ENCODE measurements around the gene FLCN.

The FLCN gene

GRCh38 chr17:17236295-17237025, 508 bp downstream of the FLCN start:
- Histone ChIP-seq H3K9me3 (ENCODE audit: control insufficient read depth, low read length) (no peaks in the 10 kb centered on the region), H3K4me3 (ENCODE audit: insufficient read depth, low read depth, low read length, poor library complexity, severe bottlenecking) (peak overlapping the region; percentile 93), H3K27ac (ENCODE audit: insufficient read depth, low read length, poor library complexity, severe bottlenecking) (peak overlapping the region; percentile 98), H3K27me3 (replicated peaks; ENCODE audit: control insufficient read depth, insufficient read depth, low read length, poor library complexity, severe bottlenecking) (no peaks in the 10 kb centered on the region), H3K36me3 (ENCODE audit: control insufficient read depth, insufficient read depth, low read length) (peaks cover 8% of the 10 kb centered on the region), H3K4me1 (ENCODE audit: control insufficient read depth, insufficient read depth, low read length, poor library complexity, severe bottlenecking) (peaks cover 16% of the 10 kb centered on the region)
- DNase-seq = no peak

GRCh38 chr17:17235212-17236174, 1.5 kb downstream of the FLCN start:
- H3K36me3 ChIP-seq (ENCODE audit: control insufficient read depth, insufficient read depth, low read length) = peaks cover 16% of the 10 kb centered on the region
- no peak for DNase-seq
- peak overlapping the region; percentile 93 for H3K4me3 ChIP-seq (ENCODE audit: insufficient read depth, low read depth, low read length, poor library complexity, severe bottlenecking)
- H3K27ac ChIP-seq (ENCODE audit: insufficient read depth, low read length, poor library complexity, severe bottlenecking) = no peak overlapping the region
- H3K27me3 ChIP-seq (replicated peaks; ENCODE audit: control insufficient read depth, insufficient read depth, low read length, poor library complexity, severe bottlenecking) = no peaks in the 10 kb centered on the region
- H3K4me1 ChIP-seq (ENCODE audit: control insufficient read depth, insufficient read depth, low read length, poor library complexity, severe bottlenecking) = peaks cover 16% of the 10 kb centered on the region
- no peaks in the 10 kb centered on the region for H3K9me3 ChIP-seq (ENCODE audit: control insufficient read depth, low read length)

DNA sequence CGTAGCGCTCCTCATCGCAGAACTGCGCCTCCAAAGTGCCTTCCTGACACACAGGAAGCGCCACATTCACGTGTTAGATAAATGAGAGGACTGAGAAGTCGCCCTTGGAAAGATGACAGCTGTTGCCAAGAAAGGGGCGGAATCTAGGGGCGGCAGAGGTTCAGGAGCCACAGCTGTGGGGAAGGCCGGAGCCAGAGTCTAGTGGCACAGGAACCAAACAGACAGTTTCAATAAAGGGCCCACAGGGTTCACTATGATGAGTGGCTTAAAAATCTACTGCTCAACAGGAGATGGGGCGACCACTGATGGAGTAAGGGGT, 4.7 kb downstream of the FLCN start:
- peaks cover 46% of the 10 kb centered on the region for H3K36me3 ChIP-seq (ENCODE audit: control insufficient read depth, insufficient read depth, low read length)
- no peaks in the 10 kb centered on the region for H3K9me3 ChIP-seq (ENCODE audit: control insufficient read depth, low read length)
- peaks cover 13% of the 10 kb centered on the region for H3K4me1 ChIP-seq (ENCODE audit: control insufficient read depth, insufficient read depth, low read length, poor library complexity, severe bottlenecking)
- DNase-seq = no peak
- no peak overlapping the region for H3K27ac ChIP-seq (ENCODE audit: insufficient read depth, low read length, poor library complexity, severe bottlenecking)
- no peaks in the 10 kb centered on the region for H3K27me3 ChIP-seq (replicated peaks; ENCODE audit: control insufficient read depth, insufficient read depth, low read length, poor library complexity, severe bottlenecking)
- no peak overlapping the region for H3K4me3 ChIP-seq (ENCODE audit: insufficient read depth, low read depth, low read length, poor library complexity, severe bottlenecking)

- Histone ChIP-seq H3K9me3 (ENCODE audit: control insufficient read depth, low read length) (no peaks in the 10 kb centered on the region), H3K36me3 (ENCODE audit: control insufficient read depth, insufficient read depth, low read length) (peaks cover 51% of the 10 kb centered on the region), H3K4me1 (ENCODE audit: control insufficient read depth, insufficient read depth, low read length, poor library complexity, severe bottlenecking) (peaks cover 13% of the 10 kb centered on the region), H3K27me3 (replicated peaks; ENCODE audit: control insufficient read depth, insufficient read depth, low read length, poor library complexity, severe bottlenecking) (no peaks in the 10 kb centered on the region), H3K27ac (ENCODE audit: insufficient read depth, low read length, poor library complexity, severe bottlenecking) (no peak overlapping the region), H3K4me3 (ENCODE audit: insufficient read depth, low read depth, low read length, poor library complexity, severe bottlenecking) (no peak overlapping the region)
- no peak for DNase-seq
Observed at GRCh38 chr17:17231621-17232302, 5.2 kb downstream of the FLCN start.

DNA sequence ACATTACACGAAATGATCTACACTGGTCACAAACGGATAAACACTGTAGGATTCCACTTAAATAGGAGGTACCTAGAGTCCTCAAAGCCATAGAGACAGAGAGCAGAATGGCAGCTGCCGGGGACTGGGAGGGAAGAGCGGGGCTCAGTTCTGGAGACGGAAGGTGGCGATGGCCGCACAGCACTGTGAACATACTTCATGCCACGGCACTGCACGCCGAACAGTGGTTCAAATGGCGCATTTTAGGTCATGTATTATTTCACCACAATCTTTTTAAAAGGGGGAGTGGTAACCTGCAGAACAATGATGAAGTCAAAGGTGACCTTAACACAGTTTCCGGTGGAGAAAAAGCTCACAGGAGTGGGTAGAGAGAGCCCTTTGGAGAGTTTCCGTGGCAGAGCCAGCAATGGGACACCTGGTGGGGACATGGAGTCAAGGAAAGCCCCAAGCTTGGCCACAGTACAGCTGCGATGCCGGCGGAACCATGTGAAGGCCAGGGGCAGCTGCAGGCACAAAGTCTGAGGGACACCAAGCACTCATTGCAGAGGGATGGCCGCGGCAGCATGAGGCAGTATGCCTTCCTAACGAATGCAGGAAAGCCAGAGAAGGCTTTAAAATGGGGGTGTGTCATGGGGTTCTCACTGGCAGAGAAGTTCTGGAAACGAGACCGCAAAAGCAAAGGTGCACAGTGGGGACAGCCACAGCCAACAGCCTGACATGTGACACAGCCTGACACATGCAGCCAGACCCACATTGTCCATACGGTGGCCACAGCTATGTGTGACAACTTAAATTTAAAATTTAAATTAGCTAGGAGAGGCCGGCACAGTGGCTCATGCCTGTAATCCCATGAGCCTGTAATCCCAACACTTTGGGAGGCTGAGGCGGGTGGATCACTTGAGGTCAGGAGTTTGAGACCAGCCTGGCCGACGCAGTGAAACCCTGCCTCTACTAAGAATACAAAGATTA, 7.3 kb downstream of the FLCN start:
- H3K4me3 ChIP-seq (ENCODE audit: insufficient read depth, low read depth, low read length, poor library complexity, severe bottlenecking) = no peak overlapping the region
- DNase-seq = no peak
- no peaks in the 10 kb centered on the region for H3K4me1 ChIP-seq (ENCODE audit: control insufficient read depth, insufficient read depth, low read length, poor library complexity, severe bottlenecking)
- no peaks in the 10 kb centered on the region for H3K27me3 ChIP-seq (replicated peaks; ENCODE audit: control insufficient read depth, insufficient read depth, low read length, poor library complexity, severe bottlenecking)
- peaks cover 71% of the 10 kb centered on the region for H3K36me3 ChIP-seq (ENCODE audit: control insufficient read depth, insufficient read depth, low read length)
- H3K9me3 ChIP-seq (ENCODE audit: control insufficient read depth, low read length) = no peaks in the 10 kb centered on the region
- H3K27ac ChIP-seq (ENCODE audit: insufficient read depth, low read length, poor library complexity, severe bottlenecking) = no peak overlapping the region

DNA sequence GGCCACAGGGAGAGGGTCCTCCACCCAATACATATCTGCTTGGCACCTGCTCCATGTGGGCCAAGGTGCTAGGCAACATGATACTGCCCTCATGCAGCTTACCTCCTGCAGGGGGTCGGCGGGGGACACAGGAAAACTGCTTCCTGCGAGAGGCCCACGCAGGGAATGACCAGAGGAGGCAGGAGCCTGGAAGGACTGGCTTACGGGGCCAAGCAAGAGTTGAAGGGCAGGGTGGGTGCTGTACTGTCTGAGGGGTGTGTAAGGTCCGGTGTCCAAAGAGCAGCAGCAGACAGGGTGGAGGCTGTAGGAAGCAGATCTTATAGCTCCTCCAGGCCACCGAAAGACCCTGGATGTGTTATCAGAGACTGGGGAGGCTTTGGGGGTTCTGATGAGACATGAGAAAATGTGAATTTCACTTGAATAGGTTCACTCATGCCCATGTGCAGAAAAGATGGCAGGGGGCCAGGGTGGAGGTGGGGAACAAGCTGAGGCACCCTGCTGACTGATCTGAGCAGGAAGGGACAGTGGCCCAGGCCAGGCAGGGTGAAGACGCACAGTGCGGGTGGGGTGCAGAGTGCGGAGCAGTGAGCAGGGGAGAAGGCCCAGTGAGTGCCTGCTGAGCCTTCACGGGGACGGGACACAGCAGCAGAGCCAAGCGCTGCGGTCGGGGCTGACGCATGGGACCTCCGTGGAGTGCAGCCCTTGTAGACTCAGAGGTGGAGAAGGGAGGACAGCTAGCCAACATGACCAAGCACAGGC, 8.3 kb downstream of the FLCN start:
- no peak for DNase-seq
- Histone ChIP-seq H3K9me3 (ENCODE audit: control insufficient read depth, low read length) (no peaks in the 10 kb centered on the region), H3K27me3 (replicated peaks; ENCODE audit: control insufficient read depth, insufficient read depth, low read length, poor library complexity, severe bottlenecking) (no peaks in the 10 kb centered on the region), H3K4me1 (ENCODE audit: control insufficient read depth, insufficient read depth, low read length, poor library complexity, severe bottlenecking) (no peaks in the 10 kb centered on the region), H3K36me3 (ENCODE audit: control insufficient read depth, insufficient read depth, low read length) (peaks cover 81% of the 10 kb centered on the region), H3K4me3 (ENCODE audit: insufficient read depth, low read depth, low read length, poor library complexity, severe bottlenecking) (no peak overlapping the region), H3K27ac (ENCODE audit: insufficient read depth, low read length, poor library complexity, severe bottlenecking) (no peak overlapping the region)

GRCh38 chr17:17227608-17228520, 9.1 kb downstream of the FLCN start:
- no peaks in the 10 kb centered on the region for H3K27me3 ChIP-seq (replicated peaks; ENCODE audit: control insufficient read depth, insufficient read depth, low read length, poor library complexity, severe bottlenecking)

GRCh38 chr17:17226451-17227265, 10.3 kb downstream of the FLCN start:
- Histone ChIP-seq H3K4me3 (ENCODE audit: insufficient read depth, low read depth, low read length, poor library complexity, severe bottlenecking) (no peak overlapping the region), H3K9me3 (ENCODE audit: control insufficient read depth, low read length) (no peaks in the 10 kb centered on the region), H3K4me1 (ENCODE audit: control insufficient read depth, insufficient read depth, low read length, poor library complexity, severe bottlenecking) (no peaks in the 10 kb centered on the region), H3K36me3 (ENCODE audit: control insufficient read depth, insufficient read depth, low read length) (peaks cover 95% of the 10 kb centered on the region), H3K27me3 (replicated peaks; ENCODE audit: control insufficient read depth, insufficient read depth, low read length, poor library complexity, severe bottlenecking) (no peaks in the 10 kb centered on the region), H3K27ac (ENCODE audit: insufficient read depth, low read length, poor library complexity, severe bottlenecking) (no peak overlapping the region)
- DNase-seq = no peak

More at GRCh38 chr17:17227608-17228520, 9.1 kb downstream of the FLCN start:
- H3K36me3 ChIP-seq (ENCODE audit: control insufficient read depth, insufficient read depth, low read length) = peaks cover 89% of the 10 kb centered on the region
- H3K9me3 ChIP-seq (ENCODE audit: control insufficient read depth, low read length) = no peaks in the 10 kb centered on the region
- no peak overlapping the region for H3K27ac ChIP-seq (ENCODE audit: insufficient read depth, low read length, poor library complexity, severe bottlenecking)
- H3K4me1 ChIP-seq (ENCODE audit: control insufficient read depth, insufficient read depth, low read length, poor library complexity, severe bottlenecking) = no peaks in the 10 kb centered on the region
- H3K4me3 ChIP-seq (ENCODE audit: insufficient read depth, low read depth, low read length, poor library complexity, severe bottlenecking) = no peak overlapping the region
- no peak for DNase-seq
